Measurements from ENCODE around the gene CAND2. TPM values are rescaled to one million over a fixed set of nuclear protein-coding genes. Genes with fewer than 3 reads are reported as not detected.
A peak's percentile ranks its signal among the peaks of the same experiment; 100 is the strongest.

The CAND2 gene
- total and polyA plus RNA-seq, 2 of the 8 experiments (the other 6 are each of a cell fraction or from before 2014, with no cell fraction given): 8.7 TPM

GRCh38 chr3:12768579-12769527, 27.6 kb upstream of the CAND2 start (continued):
- peak in 1 of 3 experiments; percentile 6; a peak in 1 of 4 replicates for TF ChIP-seq CTCF (IDR thresholded peaks at IDR 0.05; ENCODE audit: control extremely low read depth in 1 of 3, insufficient read depth in 1 of 3, low read depth in 1 of 3, low read length in 3 of 3)
- TF ChIP-seq NRF1 (IDR thresholded peaks at IDR 0.05; ENCODE audit: low read depth, low read length): no peak
- no peak for TF ChIP-seq RXRA (IDR thresholded peaks at IDR 0.05; ENCODE audit: insufficient read depth, low read depth, low read length)
- TF ChIP-seq RAD21 (IDR thresholded peaks at IDR 0.05 in 1 of 2, conservative IDR thresholded peaks at IDR 0.05 in 1 of 2; ENCODE audit: low read depth in 2 of 2, low read length in 2 of 2): no peak
- TF ChIP-seq SRF (IDR thresholded peaks at IDR 0.05; ENCODE audit: low read depth, low read length): no peak

Measured in H1 (cell line).